Measurements from ENCODE around the gene P2RY6.

P2RY6 gene

GRCh38 chr11:73236854-73237253, 35.3 kb upstream of the P2RY6 start:
- Histone ChIP-seq H3K9me3 (ENCODE audit: severe bottlenecking) (no peaks in the 10 kb centered on the region), H3K4me3 (ENCODE audit: low read depth, low read length) (no peak overlapping the region), H3K36me3 (no peaks in the 10 kb centered on the region), H3K27me3 (ENCODE audit: insufficient read depth, low read depth, severe bottlenecking) (no peaks in the 10 kb centered on the region), H3K27ac (no peak overlapping the region)
- peak; percentile 77 for DNase-seq
- TF ChIP-seq CTCF (IDR thresholded peaks at IDR 0.05; ENCODE audit: low read depth, low read length): peak; percentile 90

- Histone ChIP-seq H3K36me3 (no peaks in the 10 kb centered on the region), H3K4me3 (ENCODE audit: low read depth, low read length) (no peak overlapping the region), H3K27ac (no peak overlapping the region), H3K27me3 (ENCODE audit: insufficient read depth, low read depth, severe bottlenecking) (no peaks in the 10 kb centered on the region), H3K9me3 (ENCODE audit: severe bottlenecking) (no peaks in the 10 kb centered on the region)
- TF ChIP-seq CTCF (IDR thresholded peaks at IDR 0.05; ENCODE audit: low read depth, low read length): no peak
- peak; percentile 32 for DNase-seq
These were observed 34.5 kb upstream of the P2RY6 start for GRCh38 chr11:73237471-73238290.

GRCh38 chr11:73239111-73239521, 33.0 kb upstream of the P2RY6 start:
- H3K27me3 ChIP-seq (ENCODE audit: insufficient read depth, low read depth, severe bottlenecking): no peaks in the 10 kb centered on the region
- no peaks in the 10 kb centered on the region for H3K9me3 ChIP-seq (ENCODE audit: severe bottlenecking)
- H3K4me3 ChIP-seq (ENCODE audit: low read depth, low read length): no peak overlapping the region
- H3K36me3 ChIP-seq: no peaks in the 10 kb centered on the region
- DNase-seq: no peak
- no peak overlapping the region for H3K27ac ChIP-seq
- no peak for TF ChIP-seq CTCF (IDR thresholded peaks at IDR 0.05; ENCODE audit: low read depth, low read length)

- Histone ChIP-seq H3K36me3 (no peaks in the 10 kb centered on the region), H3K4me3 (ENCODE audit: low read depth, low read length) (no peak overlapping the region), H3K27ac (no peak overlapping the region), H3K9me3 (ENCODE audit: severe bottlenecking) (no peaks in the 10 kb centered on the region), H3K27me3 (ENCODE audit: insufficient read depth, low read depth, severe bottlenecking) (no peaks in the 10 kb centered on the region)
- DNase-seq: no peak
- TF ChIP-seq CTCF (IDR thresholded peaks at IDR 0.05; ENCODE audit: low read depth, low read length): no peak
These were observed 32.5 kb upstream of the P2RY6 start for GRCh38 chr11:73239571-73240189.

GRCh38 chr11:73240190-73240781, 31.9 kb upstream of the P2RY6 start:
- Histone ChIP-seq H3K4me3 (ENCODE audit: low read depth, low read length) (no peak overlapping the region), H3K9me3 (ENCODE audit: severe bottlenecking) (no peaks in the 10 kb centered on the region), H3K27ac (no peak overlapping the region), H3K36me3 (no peaks in the 10 kb centered on the region), H3K27me3 (ENCODE audit: insufficient read depth, low read depth, severe bottlenecking) (no peaks in the 10 kb centered on the region)
- DNase-seq: no peak
- TF ChIP-seq CTCF (IDR thresholded peaks at IDR 0.05; ENCODE audit: low read depth, low read length): no peak

Measured in WERI-Rb-1 (cell line).